ENCODE results near the gene MXI1. TPM values are rescaled to one million over a fixed set of nuclear protein-coding genes. Genes with fewer than 3 reads are reported as not detected.

MXI1 gene
- total RNA-seq, 1 donor from 2014 or later = 23.5 TPM

DNA sequence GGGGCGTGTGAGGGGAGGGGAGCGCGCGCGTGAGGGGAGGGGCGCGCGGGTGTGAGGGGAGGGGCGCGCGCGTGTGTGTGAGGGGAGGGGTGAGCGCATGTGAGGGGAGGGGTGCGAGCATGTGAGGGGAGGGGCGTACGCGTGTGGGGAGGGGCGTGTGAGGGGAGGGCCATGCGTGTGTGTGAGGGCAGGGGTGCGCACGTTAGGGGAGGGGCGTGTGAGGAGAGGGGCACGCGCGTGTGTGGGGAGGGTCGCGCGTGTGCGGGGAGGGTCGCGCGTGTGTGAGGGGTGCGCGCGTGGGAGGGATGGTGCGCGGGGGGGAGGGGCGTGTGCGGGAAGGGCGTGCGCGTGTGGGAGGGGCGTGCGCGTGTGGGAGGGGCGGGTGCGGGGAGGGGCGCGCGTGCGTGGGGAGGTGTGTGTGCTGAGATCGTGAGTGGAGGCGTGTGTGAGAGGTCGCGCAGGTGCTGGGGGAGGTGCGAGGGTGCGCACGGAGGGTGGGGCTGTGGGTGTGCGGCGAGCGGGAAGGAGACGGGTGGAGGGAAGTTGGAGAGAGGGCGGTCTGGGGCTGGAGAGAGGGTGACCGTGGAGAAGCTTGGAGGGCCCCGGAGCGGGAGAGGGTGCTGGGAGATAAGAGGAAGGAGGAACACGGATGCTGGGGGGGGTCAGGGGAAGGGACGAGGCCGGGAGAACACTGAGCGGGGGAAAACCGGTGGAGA is 19.7 kb downstream of the MXI1 start:
- Mint-ChIP-seq H3K36me3 (peaks cover 7% of the 10 kb centered on the region), H3K4me3 (peak overlapping the region; percentile 92), H3K4me1 (peaks cover 17% of the 10 kb centered on the region), H3K27ac (peak overlapping the region; percentile 37), H3K27me3 (ENCODE audit: insufficient read depth, low read depth) (peaks cover 15% of the 10 kb centered on the region), H3K9me3 (no peaks in the 10 kb centered on the region)
- H3K4me1 ChIP-seq = no peaks in the 10 kb centered on the region
- H3K27me3 ChIP-seq = peaks cover 15% of the 10 kb centered on the region
- peaks cover 20% of the 10 kb centered on the region for H3F3A ChIP-seq (ENCODE audit: low read depth)
- DNase-seq (ENCODE audit: low spot score) = peak; percentile 64
- H2AFZ ChIP-seq (replicated peaks) = no peak overlapping the region
- H3K4me2 ChIP-seq = peak overlapping the region; percentile 73
- H3K9ac ChIP-seq = no peak overlapping the region
- H3K36me3 ChIP-seq = peaks cover 11% of the 10 kb centered on the region
- no peaks in the 10 kb centered on the region for H3K9me3 ChIP-seq (ENCODE audit: low read depth)
- peaks cover 18% of the 10 kb centered on the region for H4K20me1 ChIP-seq (ENCODE audit: low read depth)
- no peaks in the 10 kb centered on the region for H3K79me2 ChIP-seq (ENCODE audit: low read depth)
- H3K27ac ChIP-seq = no peak overlapping the region
- no peak for TF ChIP-seq CTCF (IDR thresholded peaks at IDR 0.05)
- no peak for TF ChIP-seq EZH2phosphoT487 (IDR thresholded peaks at IDR 0.05)
- no peak for TF ChIP-seq EZH2 (IDR thresholded peaks at IDR 0.05)
- H3K4me3 ChIP-seq = peak overlapping the region; percentile 95

GRCh38 chr10:110228066-110228465 is 20.7 kb downstream of the MXI1 start:
- Mint-ChIP-seq H3K4me3 (peak overlapping the region; percentile 92), H3K4me1 (peaks cover 12% of the 10 kb centered on the region), H3K27ac (no peak overlapping the region), H3K27me3 (ENCODE audit: insufficient read depth, low read depth) (peaks cover 15% of the 10 kb centered on the region), H3K36me3 (peaks cover 11% of the 10 kb centered on the region), H3K9me3 (no peaks in the 10 kb centered on the region)
- Histone ChIP-seq H3K9me3 (ENCODE audit: low read depth) (no peaks in the 10 kb centered on the region), H4K20me1 (ENCODE audit: low read depth) (peaks cover 8% of the 10 kb centered on the region), H2AFZ (replicated peaks) (no peak overlapping the region), H3F3A (ENCODE audit: low read depth) (peaks cover 18% of the 10 kb centered on the region), H3K27me3 (peaks cover 11% of the 10 kb centered on the region), H3K36me3 (peaks cover 11% of the 10 kb centered on the region), H3K4me2 (peak overlapping the region; percentile 73), H3K79me2 (ENCODE audit: low read depth) (no peaks in the 10 kb centered on the region), H3K4me3 (peak overlapping the region; percentile 95), H3K4me1 (no peaks in the 10 kb centered on the region), H3K27ac (no peak overlapping the region), H3K9ac (no peak overlapping the region)
- TF ChIP-seq EZH2phosphoT487 (IDR thresholded peaks at IDR 0.05) (no peak), CTCF (IDR thresholded peaks at IDR 0.05) (no peak), EZH2 (IDR thresholded peaks at IDR 0.05) (no peak)
- no peak for DNase-seq (ENCODE audit: low spot score)

- Mint-ChIP-seq H3K4me3 (no peak overlapping the region), H3K9me3 (no peaks in the 10 kb centered on the region), H3K27me3 (ENCODE audit: insufficient read depth, low read depth) (peaks cover 11% of the 10 kb centered on the region), H3K27ac (no peak overlapping the region), H3K4me1 (peaks cover 12% of the 10 kb centered on the region), H3K36me3 (peaks cover 11% of the 10 kb centered on the region)
- Histone ChIP-seq H3K9me3 (ENCODE audit: low read depth) (no peaks in the 10 kb centered on the region), H3K36me3 (peaks cover 11% of the 10 kb centered on the region), H4K20me1 (ENCODE audit: low read depth) (peaks cover 5% of the 10 kb centered on the region), H2AFZ (replicated peaks) (no peak overlapping the region), H3F3A (ENCODE audit: low read depth) (peaks cover 18% of the 10 kb centered on the region), H3K27ac (no peak overlapping the region), H3K4me3 (no peak overlapping the region), H3K79me2 (ENCODE audit: low read depth) (no peaks in the 10 kb centered on the region), H3K27me3 (peaks cover 5% of the 10 kb centered on the region), H3K4me2 (no peak overlapping the region), H3K9ac (no peak overlapping the region), H3K4me1 (no peaks in the 10 kb centered on the region)
- no peak for TF ChIP-seq EZH2phosphoT487 (IDR thresholded peaks at IDR 0.05)
- TF ChIP-seq EZH2 (IDR thresholded peaks at IDR 0.05) = no peak
- TF ChIP-seq CTCF (IDR thresholded peaks at IDR 0.05) = no peak
- no peak for DNase-seq (ENCODE audit: low spot score)
These were observed 21.8 kb downstream of the MXI1 start for GRCh38 chr10:110229155-110229554.
